IMR-90 (cell line): ENCODE data around the gene ABI3BP. TPM values are rescaled to one million over a fixed set of nuclear protein-coding genes. Genes with fewer than 3 reads are reported as not detected.

ENCODE experiments used
- ATAC-seq: fragments of 200-7000 bp; cut with Tn5 transposase; 2 replicates; pipeline ENCODE4 v1.9.1; 2020; ENCODE audit warnings: low read depth, mild to moderate bottlenecking, moderate library complexity
- BruUV-seq: library from RNA; stranded (reverse); fragments of 400-500 nt; replicated peaks from 2 replicates; lab custom pipeline; 2021; lab: Mats Ljungman, UMichigan
- CTCF ChIA-PET: fragments of 300-600 bp; formaldehyde crosslinking; extraction: SDS; loops from one replicate; lab custom pipeline; 2021; ENCODE audit warnings: antibody characterized with exemption; lab: Yijun Ruan, JAX
- POLR2A ChIA-PET: fragments of 300-600 bp; sonication (Branson Sonifier 250); formaldehyde crosslinking; loops from one replicate; lab custom pipeline; 2022; ENCODE audit warnings: antibody characterized with exemption; ENCODE audit not compliant: unreplicated experiment; lab: Charles Lee
- DNase-seq: peaks from one replicate; pipeline ENCODE4 v3.0.0; 2013
- H2AFZ ChIP-seq: replicated peaks from 2 replicates; pipeline ENCODE3; 2013; ENCODE audit warnings: low read length, mild to moderate bottlenecking; ENCODE audit not compliant: poor library complexity
- H2AK5ac ChIP-seq: 2 replicates; pipeline ENCODE4 v1.6.1; 2013; ENCODE audit warnings: low read depth, low read length, inconsistent platforms
- H2AK9ac ChIP-seq: replicated peaks from 2 replicates; pipeline ENCODE3; 2013; ENCODE audit warnings: mild to moderate bottlenecking, low read depth, low read length, moderate library complexity; ENCODE audit not compliant: poor library complexity
- H2BK120ac ChIP-seq: 2 replicates; pipeline ENCODE4 v1.6.1; 2013; ENCODE audit warnings: low read depth, low read length, inconsistent platforms
- H2BK15ac ChIP-seq: 3 replicates; pipeline ENCODE4 v1.6.1; 2013; ENCODE audit warnings: low read depth, low read length, inconsistent platforms
- H2BK20ac ChIP-seq: 2 replicates; pipeline ENCODE4 v1.6.1; 2013; ENCODE audit warnings: low read depth, mild to moderate bottlenecking, inconsistent platforms, low read length, moderate library complexity
- H2BK5ac ChIP-seq: 2 replicates; pipeline ENCODE4 v1.6.1; 2013; ENCODE audit warnings: mild to moderate bottlenecking, low read depth, low read length, inconsistent platforms; ENCODE audit not compliant: poor library complexity, severe bottlenecking
- H3K14ac ChIP-seq: replicated peaks from 2 replicates; pipeline ENCODE4 v1.6.1; 2013; ENCODE audit warnings: low read depth, low read length, inconsistent platforms
- H3K18ac ChIP-seq: 2 replicates; pipeline ENCODE4 v1.6.1; 2013; ENCODE audit warnings: low read depth, low read length, control low read depth
- H3K23ac ChIP-seq: 2 replicates; pipeline ENCODE4 v1.6.1; 2013; ENCODE audit warnings: low read depth, low read length, inconsistent platforms
- H3K27ac ChIP-seq: 2 replicates; pipeline ENCODE4 v1.5.1; 2013; ENCODE audit warnings: mild to moderate bottlenecking, control low read depth, low read length; ENCODE audit not compliant: insufficient read depth
- H3K27me3 ChIP-seq: 2 replicates; pipeline ENCODE4 v1.6.1; 2013; ENCODE audit warnings: low read length; ENCODE audit not compliant: control insufficient read depth, insufficient read depth
- H3K36me3 ChIP-seq: 2 replicates; pipeline ENCODE4 v1.6.1; 2013; ENCODE audit warnings: low read length, mixed read lengths; ENCODE audit not compliant: control insufficient read depth, insufficient read depth
- H3K4ac ChIP-seq: 2 replicates; pipeline ENCODE4 v1.6.1; 2013; ENCODE audit warnings: low read depth, low read length, inconsistent platforms
- H3K4me1 ChIP-seq: 2 replicates; pipeline ENCODE4 v1.6.1; 2013; ENCODE audit warnings: low read length, mixed read lengths; ENCODE audit not compliant: control insufficient read depth, insufficient read depth
- H3K4me2 ChIP-seq: 2 replicates; pipeline ENCODE4 v1.6.1; 2013; ENCODE audit warnings: low read depth, mild to moderate bottlenecking, control low read depth, low read length, moderate library complexity
- H3K4me3 ChIP-seq: 2 replicates; pipeline ENCODE4 v1.5.1; 2013; ENCODE audit warnings: low read depth, mild to moderate bottlenecking, control low read depth, low read length, moderate library complexity; ENCODE audit not compliant: insufficient read depth
- H3K56ac ChIP-seq: 2 replicates; pipeline ENCODE4 v1.6.1; 2013; ENCODE audit warnings: low read length, inconsistent platforms; ENCODE audit not compliant: insufficient read depth; ENCODE audit errors: extremely low read depth
- H3K79me1 ChIP-seq, 2 experiments: 2 replicates each; pipeline ENCODE4 v1.6.1; 2013; ENCODE audit warnings: low read length in 2 of 2, inconsistent platforms in 1 of 2, low read depth in 1 of 2
- H3K9ac ChIP-seq: 2 replicates; pipeline ENCODE4 v1.6.1; 2013; ENCODE audit warnings: low read depth, low read length, control low read depth
- H3K9me1 ChIP-seq: 2 replicates; pipeline ENCODE4 v1.6.1; 2013; ENCODE audit warnings: low read length, inconsistent platforms; ENCODE audit not compliant: insufficient read depth
- H3K9me3 ChIP-seq: 2 replicates; pipeline ENCODE4 v1.6.1; 2013; ENCODE audit warnings: low read length; ENCODE audit not compliant: control insufficient read depth, insufficient read depth
- H4K20me1 ChIP-seq: 2 replicates; pipeline ENCODE4 v1.6.1; 2013; ENCODE audit warnings: low read length, inconsistent platforms; ENCODE audit not compliant: insufficient read depth
- H4K5ac ChIP-seq: 2 replicates; pipeline ENCODE4 v1.6.1; 2013; ENCODE audit warnings: mild to moderate bottlenecking, low read depth, low read length, control low read depth
- H4K8ac ChIP-seq, 2 experiments: 2 replicates each; pipeline ENCODE4 v1.6.1; 2013; ENCODE audit warnings: low read depth in 2 of 2, low read length in 2 of 2, control low read depth in 1 of 2, inconsistent platforms in 1 of 2
- H4K91ac ChIP-seq: 2 replicates; pipeline ENCODE4 v1.6.1; 2013; ENCODE audit warnings: low read depth, low read length, inconsistent platforms; ENCODE audit not compliant: insufficient read depth
- CEBPB ChIP-seq: IDR thresholded peaks from 2 replicates; pipeline ENCODE4 v1.6.1; 2012; ENCODE audit warnings: low read depth, low read length, improper control_type of control experiment
- MAFK ChIP-seq: IDR thresholded peaks from 2 replicates; pipeline ENCODE4 v1.6.1; 2012; ENCODE audit warnings: low read depth, low read length, improper control_type of control experiment
- NFE2L2 ChIP-seq: fragments of 150-350 bp; IDR thresholded peaks from 2 replicates; pipeline ENCODE4 v1.6.1; 2016; ENCODE audit warnings: low read depth, mild to moderate bottlenecking, low read length
- WGBS, 2 experiments: methylation state at CpG; one replicate each; pipeline versions ENCODE4 v1.1.5 to v1.1.7; 2013; ENCODE audit warnings: missing lambda C conversion rate in 2 of 2; ENCODE audit not compliant: insufficient read length in 1 of 2; ENCODE audit errors: extremely low coverage in 2 of 2; 5-methylcytosine and 5-hydroxymethylcytosine counted together
- dilution Hi-C: fragments of 300-500 bp; cut with HindIII; formaldehyde crosslinking; loops from one replicate; pipeline ENCODE4 v1.14.3; 2018; ENCODE audit warnings: low sequenced_read_pairs; ENCODE audit not compliant: unreplicated experiment
- in situ Hi-C: fragments of 300-500 bp; cut with MboI; formaldehyde crosslinking; loops from 3 replicates; pipeline ENCODE4 v1.14.3; 2019; ENCODE audit warnings: low sequenced_read_pairs, inconsistent platforms, mixed read lengths
- intact Hi-C: fragments of 100-400 bp; cut with micrococcal nuclease; formaldehyde crosslinking; loops from 2 replicates; pipeline ENCODE4 v1.10.0; 2022
- polyA plus RNA-seq, 3 experiments: library from polyadenylated mRNA; depleted of rRNA; stranded (reverse); fragments of >200 nt; gene quantifications; 2 replicates each; pipeline ENCODE4 v1.2.3, GENCODE V29; 2012; ENCODE audit warnings: low replicate concordance in 1 of 3
- total RNA-seq: library from RNA; depleted of rRNA; stranded (reverse); fragments of >200 nt; gene quantifications from 2 replicates; pipeline ENCODE4 v1.2.3, GENCODE V29; 2012

Gene ABI3BP
- total and polyA plus RNA-seq, 2 of the 4 experiments (the other 2 are of a cell fraction), result 3.0 to 26.7 TPM

- in situ Hi-C loops (no loop called here), dilution Hi-C loops (no loop called here), intact Hi-C loops (no loop called here)
- peaks cover 3% of the 10 kb centered on the region; the same call in 1 of the 2 replicates for H3K9me1 ChIP-seq
- no peak overlapping the region for H2BK20ac ChIP-seq
- H3K27ac ChIP-seq, result no peak overlapping the region
- no peaks in the 10 kb centered on the region for H4K20me1 ChIP-seq
- no peaks in the 10 kb centered on the region for H3K9me3 ChIP-seq
- POLR2A ChIA-PET, result no interaction called here
- no peak overlapping the region for H2AFZ ChIP-seq
- WGBS, 2 experiments, result no CpG with 5 or more reads among the region's 3 CpGs
- H4K91ac ChIP-seq, result no peak overlapping the region
- TF ChIP-seq CEBPB (no peak), NFE2L2 (no peak), MAFK (peak; percentile 50)
- no peaks in the 10 kb centered on the region for H3K79me1 ChIP-seq
- H3K4ac ChIP-seq, result no peak overlapping the region
- no TSS peak for BruUV-seq
- H3K56ac ChIP-seq, result no peak overlapping the region
- H4K8ac ChIP-seq, result no peak overlapping the region
- no peak overlapping the region for H2AK5ac ChIP-seq
- no peak overlapping the region for H3K4me3 ChIP-seq
- peaks cover 2% of the 10 kb centered on the region for H3K4me1 ChIP-seq
- no peak overlapping the region for H3K23ac ChIP-seq
- H3K9ac ChIP-seq, result no peak overlapping the region
- H3K36me3 ChIP-seq, result no peaks in the 10 kb centered on the region
- H3K18ac ChIP-seq, result no peak overlapping the region
- no peak overlapping the region for H2BK120ac ChIP-seq
- CTCF ChIA-PET, result no interaction called here
- no peak overlapping the region for H2BK5ac ChIP-seq
- no peak for ATAC-seq
- H3K4me2 ChIP-seq, result no peak overlapping the region
- H3K27me3 ChIP-seq, result no peaks in the 10 kb centered on the region; the same call in 1 of the 2 replicates
- H3K14ac ChIP-seq, result no peak overlapping the region
- H2AK9ac ChIP-seq, result no peak overlapping the region
- H4K5ac ChIP-seq, result no peak overlapping the region
- H2BK15ac ChIP-seq, result no peak overlapping the region
- DNase-seq, result no peak
These were observed 177.6 kb downstream of the ABI3BP start for GRCh38 chr3:100815583-100815982.
